ENCODE results near the gene RNF130.

The RNF130 gene

GRCh38 chr5:180109920-180110319 is 38.4 kb upstream of the RNF130 start:
- DNase-seq (ENCODE audit: low read depth): no peak
- H3K4me3 ChIP-seq (ENCODE audit: low read length): no peak overlapping the region
- TF ChIP-seq CTCF (conservative IDR thresholded peaks at IDR 0.05; ENCODE audit: low read length): no peak

- no peak for TF ChIP-seq CTCF (conservative IDR thresholded peaks at IDR 0.05; ENCODE audit: low read length)
- DNase-seq (ENCODE audit: low read depth): no peak
- H3K4me3 ChIP-seq (ENCODE audit: low read length): no peak overlapping the region
Measured at GRCh38 chr5:180107005-180107404, 35.4 kb upstream of the RNF130 start.

- H3K4me3 ChIP-seq (ENCODE audit: low read length): no peak overlapping the region
- DNase-seq (ENCODE audit: low read depth): no peak
- TF ChIP-seq CTCF (conservative IDR thresholded peaks at IDR 0.05; ENCODE audit: low read length): no peak
Measured at GRCh38 chr5:180105827-180106312, 34.3 kb upstream of the RNF130 start.

GRCh38 chr5:180104168-180104530 is 32.6 kb upstream of the RNF130 start:
- no peak overlapping the region for H3K4me3 ChIP-seq (ENCODE audit: low read length)
- DNase-seq (ENCODE audit: low read depth): no peak
- TF ChIP-seq CTCF (conservative IDR thresholded peaks at IDR 0.05; ENCODE audit: low read length): no peak

- DNase-seq (ENCODE audit: low read depth): no peak
- TF ChIP-seq CTCF (conservative IDR thresholded peaks at IDR 0.05; ENCODE audit: low read length): no peak
- H3K4me3 ChIP-seq (ENCODE audit: low read length): no peak overlapping the region
Measured at GRCh38 chr5:180103487-180104167, 32.1 kb upstream of the RNF130 start.

GRCh38 chr5:180102636-180103035 is 31.1 kb upstream of the RNF130 start:
- H3K4me3 ChIP-seq (ENCODE audit: low read length): no peak overlapping the region
- no peak for TF ChIP-seq CTCF (conservative IDR thresholded peaks at IDR 0.05; ENCODE audit: low read length)
- DNase-seq (ENCODE audit: low read depth): no peak

- H3K4me3 ChIP-seq (ENCODE audit: low read length): no peak overlapping the region
- TF ChIP-seq CTCF (conservative IDR thresholded peaks at IDR 0.05; ENCODE audit: low read length): no peak
- no peak for DNase-seq (ENCODE audit: low read depth)
Measured at GRCh38 chr5:180101451-180102105, 30.0 kb upstream of the RNF130 start.
